ENCODE data around the gene C2orf80. TPM values are rescaled to one million over a fixed set of nuclear protein-coding genes. Genes with fewer than 3 reads are reported as not detected.

C2orf80 gene
- total RNA-seq, 1 experiment from 2014 or later = not detected

DNA sequence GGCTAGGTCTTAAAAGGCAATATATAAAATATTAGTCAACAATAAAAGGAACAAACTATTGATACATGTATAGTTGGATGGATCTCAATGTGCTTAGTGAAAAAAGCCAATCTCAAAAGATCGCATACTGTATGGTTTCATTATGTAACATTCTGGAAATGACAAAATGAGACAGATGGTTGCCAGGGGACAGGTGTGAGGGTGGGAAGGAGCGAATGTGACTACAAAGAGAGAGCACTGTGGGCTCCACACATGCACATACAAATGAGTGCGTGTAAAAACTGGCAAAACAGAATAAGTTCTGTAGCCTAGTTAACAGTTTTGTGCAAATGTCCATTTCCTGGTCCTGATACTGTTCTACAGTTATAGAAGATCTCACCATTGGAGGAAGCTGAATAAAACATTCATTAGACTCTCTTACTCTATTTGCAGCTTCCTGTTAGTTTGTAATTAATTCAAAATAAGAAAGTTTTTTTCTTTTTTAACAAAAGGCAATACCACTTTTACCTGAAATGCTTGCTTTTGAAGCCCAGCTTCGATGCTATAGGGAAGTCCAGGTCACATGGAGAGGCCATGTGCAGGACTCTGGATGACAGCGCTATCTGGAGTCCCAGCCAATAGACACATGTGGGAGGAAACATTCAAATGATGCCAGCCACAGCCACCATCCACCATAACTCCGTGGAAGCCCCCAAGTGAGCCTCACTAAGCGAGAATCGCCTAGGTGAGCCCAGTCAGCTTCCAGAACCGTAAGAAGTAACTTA lies 21.0 kb upstream of the C2orf80 start:
- Histone ChIP-seq H4K20me1 (ENCODE audit: insufficient read depth, low read depth, low read length) (no peaks in the 10 kb centered on the region), H3K9ac (ENCODE audit: low read length) (no peak overlapping the region), H2AFZ (ENCODE audit: low read length) (no peak overlapping the region), H3K4me3 (ENCODE audit: low read length) (no peak overlapping the region), H3K4me1 (ENCODE audit: low read length) (no peaks in the 10 kb centered on the region), H3K9me3 (ENCODE audit: low read length) (no peaks in the 10 kb centered on the region), H3K9me2 (replicated peaks; ENCODE audit: insufficient read depth, low read length) (no peaks in the 10 kb centered on the region), H3K36me3 (ENCODE audit: insufficient read depth, low read length) (no peaks in the 10 kb centered on the region), H3K27me3 (ENCODE audit: low read length) (no peaks in the 10 kb centered on the region), H3K79me2 (ENCODE audit: low read length) (no peaks in the 10 kb centered on the region), H3K4me2 (ENCODE audit: low read depth, low read length, poor library complexity, severe bottlenecking) (no peak overlapping the region), H3K27ac (ENCODE audit: low read length) (no peak overlapping the region)
- no peak for DNase-seq

GRCh38 chr2:208208335-208209085 lies 18.7 kb upstream of the C2orf80 start:
- no peaks in the 10 kb centered on the region for H3K36me3 ChIP-seq (ENCODE audit: insufficient read depth, low read length)
- no peak overlapping the region for H2AFZ ChIP-seq (ENCODE audit: low read length)
- H3K4me1 ChIP-seq (ENCODE audit: low read length) = no peaks in the 10 kb centered on the region
- H3K27me3 ChIP-seq (ENCODE audit: low read length) = no peaks in the 10 kb centered on the region
- no peak overlapping the region for H3K4me2 ChIP-seq (ENCODE audit: low read depth, low read length, poor library complexity, severe bottlenecking)
- no peaks in the 10 kb centered on the region for H3K9me3 ChIP-seq (ENCODE audit: low read length)
- H3K79me2 ChIP-seq (ENCODE audit: low read length) = no peaks in the 10 kb centered on the region
- no peak overlapping the region for H3K4me3 ChIP-seq (ENCODE audit: low read length)
- H3K9me2 ChIP-seq (replicated peaks; ENCODE audit: insufficient read depth, low read length) = no peaks in the 10 kb centered on the region
- DNase-seq = no peak
- H3K27ac ChIP-seq (ENCODE audit: low read length) = no peak overlapping the region
- H4K20me1 ChIP-seq (ENCODE audit: insufficient read depth, low read depth, low read length) = no peaks in the 10 kb centered on the region
- no peak overlapping the region for H3K9ac ChIP-seq (ENCODE audit: low read length)

DNA sequence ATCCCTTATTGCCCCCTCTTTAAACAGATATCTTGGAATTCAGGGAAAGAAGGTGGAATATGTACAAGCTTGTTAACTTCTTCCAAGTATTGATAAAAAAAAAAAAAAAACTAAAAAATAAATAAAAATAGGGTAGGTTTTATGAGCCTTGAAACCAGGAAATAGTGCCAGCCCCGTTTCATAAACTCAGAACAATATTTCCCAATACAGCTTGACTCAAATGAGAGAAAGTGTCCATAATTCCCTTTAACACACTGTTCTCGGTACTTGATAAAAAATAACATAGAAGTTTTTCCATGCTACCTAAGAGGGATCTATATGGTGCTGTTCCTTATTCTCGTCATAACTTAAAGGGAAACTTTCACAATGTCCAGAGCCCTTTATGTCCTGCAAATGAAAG lies 17.9 kb upstream of the C2orf80 start:
- H3K9me3 ChIP-seq (ENCODE audit: low read length) = no peaks in the 10 kb centered on the region
- H3K9me2 ChIP-seq (replicated peaks; ENCODE audit: insufficient read depth, low read length) = no peaks in the 10 kb centered on the region
- H3K9ac ChIP-seq (ENCODE audit: low read length) = no peak overlapping the region
- no peak overlapping the region for H3K4me3 ChIP-seq (ENCODE audit: low read length)
- no peaks in the 10 kb centered on the region for H4K20me1 ChIP-seq (ENCODE audit: insufficient read depth, low read depth, low read length)
- H2AFZ ChIP-seq (ENCODE audit: low read length) = no peak overlapping the region
- H3K79me2 ChIP-seq (ENCODE audit: low read length) = no peaks in the 10 kb centered on the region
- no peaks in the 10 kb centered on the region for H3K4me1 ChIP-seq (ENCODE audit: low read length)
- no peaks in the 10 kb centered on the region for H3K36me3 ChIP-seq (ENCODE audit: insufficient read depth, low read length)
- H3K27ac ChIP-seq (ENCODE audit: low read length) = no peak overlapping the region
- no peak overlapping the region for H3K4me2 ChIP-seq (ENCODE audit: low read depth, low read length, poor library complexity, severe bottlenecking)
- no peaks in the 10 kb centered on the region for H3K27me3 ChIP-seq (ENCODE audit: low read length)
- DNase-seq = no peak

- Histone ChIP-seq H2AFZ (ENCODE audit: low read length) (no peak overlapping the region), H3K27me3 (ENCODE audit: low read length) (no peaks in the 10 kb centered on the region), H3K4me1 (ENCODE audit: low read length) (no peaks in the 10 kb centered on the region), H4K20me1 (ENCODE audit: insufficient read depth, low read depth, low read length) (no peaks in the 10 kb centered on the region), H3K4me2 (ENCODE audit: low read depth, low read length, poor library complexity, severe bottlenecking) (no peak overlapping the region), H3K27ac (ENCODE audit: low read length) (no peak overlapping the region), H3K9ac (ENCODE audit: low read length) (no peak overlapping the region), H3K4me3 (ENCODE audit: low read length) (no peak overlapping the region), H3K36me3 (ENCODE audit: insufficient read depth, low read length) (no peaks in the 10 kb centered on the region), H3K9me2 (replicated peaks; ENCODE audit: insufficient read depth, low read length) (no peaks in the 10 kb centered on the region), H3K9me3 (ENCODE audit: low read length) (no peaks in the 10 kb centered on the region), H3K79me2 (ENCODE audit: low read length) (no peaks in the 10 kb centered on the region)
- DNase-seq = no peak
Observed at GRCh38 chr2:208204166-208204565, 14.3 kb upstream of the C2orf80 start.

GRCh38 chr2:208195531-208195930 lies 5.7 kb upstream of the C2orf80 start:
- Histone ChIP-seq H2AFZ (ENCODE audit: low read length) (no peak overlapping the region), H3K9me3 (ENCODE audit: low read length) (no peaks in the 10 kb centered on the region), H3K36me3 (ENCODE audit: insufficient read depth, low read length) (no peaks in the 10 kb centered on the region), H3K27me3 (ENCODE audit: low read length) (no peaks in the 10 kb centered on the region), H3K79me2 (ENCODE audit: low read length) (no peaks in the 10 kb centered on the region), H3K4me2 (ENCODE audit: low read depth, low read length, poor library complexity, severe bottlenecking) (no peak overlapping the region), H3K9ac (ENCODE audit: low read length) (no peak overlapping the region), H3K27ac (ENCODE audit: low read length) (no peak overlapping the region), H4K20me1 (ENCODE audit: insufficient read depth, low read depth, low read length) (no peaks in the 10 kb centered on the region), H3K4me1 (ENCODE audit: low read length) (no peaks in the 10 kb centered on the region), H3K4me3 (ENCODE audit: low read length) (no peak overlapping the region), H3K9me2 (replicated peaks; ENCODE audit: insufficient read depth, low read length) (no peaks in the 10 kb centered on the region)
- no peak for DNase-seq

DNA sequence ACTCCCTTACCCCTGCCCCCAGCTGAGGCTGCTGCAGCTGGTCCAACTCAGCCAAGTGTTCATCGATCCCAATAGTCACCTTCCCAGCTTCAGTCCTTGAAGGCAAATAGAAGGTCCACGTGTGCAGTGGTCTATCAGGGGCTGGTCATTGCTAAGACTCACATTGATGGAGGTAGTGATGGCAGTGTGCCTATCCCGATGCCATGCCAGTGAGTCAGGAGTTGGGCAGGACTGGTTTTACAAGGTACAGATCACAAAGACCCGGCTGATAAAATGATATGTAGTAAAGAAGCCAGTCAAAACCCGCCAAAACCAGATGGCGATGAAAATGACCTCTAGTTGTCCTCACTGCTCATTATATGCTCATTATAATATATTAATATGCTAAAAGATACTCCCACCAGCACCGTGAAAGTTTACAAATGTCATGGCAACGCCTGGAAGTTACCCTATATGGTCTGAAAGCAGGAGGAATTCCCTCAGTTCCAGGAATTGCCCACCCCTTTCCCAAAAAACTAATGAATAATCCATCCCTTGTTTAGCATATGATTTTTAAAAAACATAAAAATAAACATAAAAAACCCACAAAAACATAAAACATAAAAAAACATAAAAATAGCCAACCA lies 2.9 kb upstream of the C2orf80 start:
- Histone ChIP-seq H3K9me3 (ENCODE audit: low read length) (no peaks in the 10 kb centered on the region), H4K20me1 (ENCODE audit: insufficient read depth, low read depth, low read length) (no peaks in the 10 kb centered on the region), H3K9ac (ENCODE audit: low read length) (no peak overlapping the region), H3K27ac (ENCODE audit: low read length) (no peak overlapping the region), H3K27me3 (ENCODE audit: low read length) (no peaks in the 10 kb centered on the region), H3K4me2 (ENCODE audit: low read depth, low read length, poor library complexity, severe bottlenecking) (no peak overlapping the region), H3K36me3 (ENCODE audit: insufficient read depth, low read length) (no peaks in the 10 kb centered on the region), H3K4me3 (ENCODE audit: low read length) (no peak overlapping the region), H2AFZ (ENCODE audit: low read length) (no peak overlapping the region), H3K79me2 (ENCODE audit: low read length) (no peaks in the 10 kb centered on the region), H3K9me2 (replicated peaks; ENCODE audit: insufficient read depth, low read length) (no peaks in the 10 kb centered on the region), H3K4me1 (ENCODE audit: low read length) (no peaks in the 10 kb centered on the region)
- no peak for DNase-seq

DNA sequence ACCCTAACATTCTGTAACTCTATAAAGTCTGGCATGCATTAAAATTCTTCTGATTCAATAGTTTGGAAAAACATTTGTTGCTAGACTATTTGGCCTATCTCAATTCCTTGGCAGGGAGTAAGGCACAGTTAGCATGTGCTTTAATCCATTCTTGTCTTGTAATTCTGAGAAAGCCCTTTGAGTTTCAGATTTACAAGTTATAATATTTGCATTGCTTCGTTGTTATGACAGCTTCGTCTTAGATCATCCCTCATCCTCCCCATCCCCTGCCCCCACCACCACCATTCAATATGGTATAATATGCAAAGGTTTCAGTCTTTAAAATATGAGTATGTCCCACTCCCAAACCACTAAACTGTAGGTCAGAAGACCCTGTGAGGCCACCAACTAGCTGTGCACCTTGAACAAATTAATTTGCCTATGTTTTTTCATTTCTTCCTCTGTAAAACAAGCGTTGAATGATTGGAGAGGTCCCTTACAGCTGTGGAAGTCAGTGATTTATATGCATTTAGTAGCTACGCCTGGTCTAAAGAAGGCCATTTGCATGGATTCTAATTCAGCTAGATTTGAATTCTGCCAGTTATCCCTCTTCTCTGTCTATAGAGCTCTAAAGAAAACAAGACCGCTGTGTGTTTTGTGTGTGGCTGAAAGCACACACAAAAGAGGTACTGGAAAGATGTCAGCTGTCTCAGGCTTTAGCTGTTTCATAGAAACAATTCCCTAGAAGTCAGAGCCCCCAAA lies 591 bp downstream of the C2orf80 start:
- Histone ChIP-seq H4K20me1 (ENCODE audit: insufficient read depth, low read depth, low read length) (no peaks in the 10 kb centered on the region), H3K27me3 (ENCODE audit: low read length) (no peaks in the 10 kb centered on the region), H2AFZ (ENCODE audit: low read length) (no peak overlapping the region), H3K79me2 (ENCODE audit: low read length) (no peaks in the 10 kb centered on the region), H3K9me2 (replicated peaks; ENCODE audit: insufficient read depth, low read length) (no peaks in the 10 kb centered on the region), H3K36me3 (ENCODE audit: insufficient read depth, low read length) (no peaks in the 10 kb centered on the region), H3K4me2 (ENCODE audit: low read depth, low read length, poor library complexity, severe bottlenecking) (no peak overlapping the region), H3K27ac (ENCODE audit: low read length) (no peak overlapping the region), H3K4me1 (ENCODE audit: low read length) (peaks cover 3% of the 10 kb centered on the region), H3K9ac (ENCODE audit: low read length) (no peak overlapping the region), H3K9me3 (ENCODE audit: low read length) (no peaks in the 10 kb centered on the region), H3K4me3 (ENCODE audit: low read length) (no peak overlapping the region)
- DNase-seq = no peak

- Histone ChIP-seq H4K20me1 (ENCODE audit: insufficient read depth, low read depth, low read length) (no peaks in the 10 kb centered on the region), H3K27me3 (ENCODE audit: low read length) (no peaks in the 10 kb centered on the region), H3K9ac (ENCODE audit: low read length) (no peak overlapping the region), H3K9me3 (ENCODE audit: low read length) (no peaks in the 10 kb centered on the region), H3K4me1 (ENCODE audit: low read length) (peaks cover 7% of the 10 kb centered on the region), H3K9me2 (replicated peaks; ENCODE audit: insufficient read depth, low read length) (no peaks in the 10 kb centered on the region), H2AFZ (ENCODE audit: low read length) (no peak overlapping the region), H3K4me2 (ENCODE audit: low read depth, low read length, poor library complexity, severe bottlenecking) (no peak overlapping the region), H3K4me3 (ENCODE audit: low read length) (no peak overlapping the region), H3K79me2 (ENCODE audit: low read length) (no peaks in the 10 kb centered on the region), H3K27ac (ENCODE audit: low read length) (no peak overlapping the region), H3K36me3 (ENCODE audit: insufficient read depth, low read length) (no peaks in the 10 kb centered on the region)
- no peak for DNase-seq
Observed at GRCh38 chr2:208186893-208187292, 2.9 kb downstream of the C2orf80 start.

All from Karpas-422 (cell line).